HG03064 (cell line): Measurements from ENCODE around the gene RHO.
A peak's percentile ranks its signal among the peaks of the same experiment; 100 is the strongest.

Experiments
- ATAC-seq: cut with Tn5 transposase; IDR thresholded peaks from one replicate; pipeline ENCODE4 v1.9.1; 2021; ENCODE audit warnings: low read depth; ENCODE audit not compliant: unreplicated experiment

Gene RHO

DNA sequence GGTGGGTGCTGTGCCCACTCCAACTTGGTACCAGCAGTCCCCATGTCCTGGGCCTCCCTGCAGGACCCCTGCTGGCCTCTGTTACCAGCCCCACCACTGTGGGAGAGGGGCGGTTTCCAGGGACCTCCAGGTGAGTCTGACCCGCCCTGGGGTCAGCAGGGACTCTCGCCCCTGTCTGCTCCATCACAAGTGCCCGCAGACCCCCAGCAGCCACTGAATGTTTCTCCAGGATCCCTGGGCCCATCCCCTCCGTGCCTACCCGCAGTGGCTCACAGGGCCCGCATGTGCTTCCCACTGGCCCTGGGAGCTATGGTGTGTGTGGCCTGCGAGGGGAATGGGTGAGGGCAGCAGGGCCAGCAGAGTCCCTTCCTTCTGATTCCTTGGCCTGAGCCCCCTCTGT is 9.9 kb upstream of the RHO start:
- ATAC-seq: no peak

DNA sequence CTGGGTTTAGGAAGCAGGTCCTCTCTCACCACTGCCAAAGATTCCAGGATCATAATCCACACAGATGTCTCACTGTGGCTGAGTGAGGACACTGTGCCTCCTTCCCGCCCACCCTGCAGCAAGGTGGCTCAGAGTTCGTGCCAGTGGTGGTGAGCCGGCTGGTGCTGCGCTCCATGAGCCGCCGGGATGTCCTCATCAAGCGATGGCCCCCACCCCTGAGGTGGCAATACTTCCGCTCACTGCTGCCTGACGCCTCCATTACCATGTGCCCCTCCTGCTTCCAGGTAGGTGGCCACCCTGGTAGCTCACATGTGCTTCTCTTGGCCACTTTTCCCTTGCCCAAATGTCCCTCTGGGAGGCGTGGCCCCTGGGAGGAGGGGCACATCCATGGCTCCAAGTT is 9.0 kb upstream of the RHO start:
- ATAC-seq: no peak

DNA sequence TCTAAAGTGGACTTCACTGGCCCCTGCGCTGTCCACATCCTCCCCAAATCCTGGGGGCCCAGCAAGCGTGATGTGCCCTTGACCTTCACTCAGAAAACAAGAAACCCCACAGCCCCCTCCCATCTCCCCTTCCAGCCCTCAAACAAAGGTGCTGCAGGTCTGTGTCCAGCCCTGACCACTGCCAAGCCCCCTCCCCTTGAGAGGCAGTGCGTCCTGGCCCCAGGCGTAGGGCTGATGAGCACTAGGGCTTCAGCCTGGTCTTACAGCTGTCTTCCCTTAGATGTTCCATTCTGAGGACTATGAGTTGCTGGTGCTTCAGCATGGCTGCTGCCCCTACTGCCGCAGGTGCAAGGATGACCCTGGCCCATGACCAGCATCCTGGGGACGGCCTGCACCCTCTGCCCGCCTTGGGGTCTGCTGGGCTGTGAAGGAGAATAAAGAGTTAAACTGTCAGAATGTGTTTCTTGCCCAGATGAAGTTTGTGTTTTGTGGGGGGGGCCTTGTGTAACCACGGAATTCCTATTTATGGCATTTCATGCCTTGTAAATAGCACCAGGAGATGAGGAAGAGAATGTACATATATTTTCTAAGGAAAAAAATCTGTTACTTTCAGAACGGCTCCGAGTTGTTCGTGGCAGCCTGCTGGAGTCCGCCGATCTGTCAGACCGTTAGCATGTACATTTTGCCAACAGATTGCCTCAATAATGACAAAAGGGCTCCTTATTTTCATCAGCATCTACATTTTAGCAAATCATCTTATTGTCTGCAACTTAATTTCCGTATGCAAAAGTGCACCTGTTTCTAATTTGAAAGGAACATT is 8.3 kb upstream of the RHO start:
- ATAC-seq: no peak

DNA sequence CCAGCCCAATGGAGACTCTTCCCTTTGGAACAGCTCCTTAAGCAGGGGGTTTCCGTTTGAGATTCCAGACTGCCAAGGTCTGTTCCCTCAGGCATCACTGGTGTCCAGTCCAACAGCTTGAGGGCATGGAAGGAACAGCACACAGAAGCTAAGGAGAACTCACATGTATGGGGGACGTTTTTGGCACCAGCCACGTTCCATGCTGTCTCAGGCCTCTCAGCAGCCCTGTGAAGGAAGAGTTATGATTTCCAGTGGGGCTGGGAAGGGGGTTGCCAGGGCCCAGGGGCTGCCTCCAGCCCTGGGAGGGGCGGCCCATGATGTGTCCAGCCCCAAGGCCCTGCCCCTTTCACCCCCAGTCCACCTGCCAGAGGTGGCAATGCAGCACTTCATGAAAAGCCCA is 7.5 kb upstream of the RHO start:
- ATAC-seq: no peak

DNA sequence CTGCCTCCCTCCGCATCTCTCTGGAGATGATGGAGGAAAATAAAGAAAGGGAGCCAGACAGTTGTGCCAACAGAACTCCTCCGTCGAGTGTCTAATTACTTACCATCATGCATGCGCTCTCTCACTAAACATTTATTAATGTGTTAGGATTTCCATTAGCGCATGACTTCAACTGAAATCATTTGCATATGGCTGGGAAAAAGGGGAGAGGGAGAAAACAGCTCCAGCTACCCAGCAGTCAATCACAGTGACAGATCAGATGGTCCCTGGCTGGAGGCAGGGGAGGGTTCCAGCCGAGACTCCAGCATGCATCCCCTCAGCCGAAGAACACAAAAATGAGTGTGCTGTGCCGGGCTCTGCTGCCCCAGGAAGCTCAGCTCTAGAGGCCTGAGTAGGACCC is 6.8 kb upstream of the RHO start:
- ATAC-seq: no peak

DNA sequence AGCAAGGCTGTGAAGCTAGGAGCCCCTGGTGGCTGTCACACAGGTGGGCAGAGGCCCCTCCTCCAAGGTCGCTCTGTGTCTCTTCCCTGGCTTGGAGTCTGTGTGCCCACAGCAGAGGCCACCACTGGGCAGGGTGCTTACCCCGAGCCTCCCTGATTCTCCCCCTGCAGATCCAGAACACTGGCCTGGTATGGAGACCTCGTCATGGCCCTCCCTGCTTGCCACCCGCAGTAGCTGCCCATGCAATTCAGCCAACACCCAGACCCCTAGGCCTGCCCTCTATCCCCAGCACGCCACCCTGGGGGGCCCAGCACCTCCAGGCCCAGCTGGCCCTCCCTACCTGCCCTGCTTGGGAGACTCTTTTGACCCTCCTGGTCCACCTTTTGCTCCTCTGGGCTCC is 5.5 kb upstream of the RHO start:
- no peak for ATAC-seq

DNA sequence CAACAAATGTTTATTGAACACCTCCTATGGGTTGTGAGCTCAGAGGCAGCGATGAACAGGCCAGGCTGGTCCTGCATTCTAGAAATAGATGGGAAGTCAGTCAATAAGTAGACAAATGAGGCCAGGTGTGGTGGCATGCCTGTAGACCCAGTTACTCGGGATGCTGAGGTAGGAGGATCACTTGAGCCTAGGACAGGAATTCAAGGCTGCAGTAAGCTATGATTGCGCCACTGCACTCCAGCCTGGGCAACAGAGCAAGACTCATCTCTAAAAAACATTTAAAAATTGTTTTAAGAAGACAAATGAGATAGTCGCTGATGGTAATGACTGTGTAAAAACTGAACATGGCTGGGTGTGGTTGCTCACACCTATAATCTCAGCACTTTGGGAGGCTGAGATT is 4.4 kb upstream of the RHO start:
- ATAC-seq: no peak

DNA sequence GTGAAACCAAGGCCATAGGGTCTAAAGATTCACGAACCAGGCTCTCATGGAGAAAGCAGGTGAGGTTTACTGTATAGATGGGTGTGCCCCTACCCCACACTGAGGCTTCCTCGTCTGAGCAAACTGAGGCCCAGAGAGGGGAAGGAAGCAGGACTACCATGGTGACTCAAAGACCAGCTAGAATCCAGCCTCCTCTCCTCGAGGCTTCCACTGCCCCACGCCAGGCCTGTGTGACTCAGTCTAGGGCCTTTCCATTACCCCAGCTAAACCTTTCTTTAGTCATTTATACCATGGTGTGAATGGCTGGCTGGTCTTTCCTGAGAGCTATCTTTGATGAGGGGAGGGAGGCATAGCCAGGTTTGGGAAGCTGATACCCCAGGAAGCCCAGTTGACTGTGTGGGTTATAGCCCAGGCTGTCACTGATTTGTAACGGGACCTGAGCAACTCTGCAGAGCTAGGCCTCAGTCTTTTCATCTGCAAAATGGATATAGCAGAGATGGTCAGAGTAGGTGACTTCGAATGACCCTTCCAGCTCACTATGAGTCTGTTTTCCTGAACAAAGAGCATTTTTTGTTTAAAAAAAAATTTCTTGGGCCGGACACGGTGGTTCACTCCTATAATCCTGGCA is 3.0 kb upstream of the RHO start:
- ATAC-seq: no peak

DNA sequence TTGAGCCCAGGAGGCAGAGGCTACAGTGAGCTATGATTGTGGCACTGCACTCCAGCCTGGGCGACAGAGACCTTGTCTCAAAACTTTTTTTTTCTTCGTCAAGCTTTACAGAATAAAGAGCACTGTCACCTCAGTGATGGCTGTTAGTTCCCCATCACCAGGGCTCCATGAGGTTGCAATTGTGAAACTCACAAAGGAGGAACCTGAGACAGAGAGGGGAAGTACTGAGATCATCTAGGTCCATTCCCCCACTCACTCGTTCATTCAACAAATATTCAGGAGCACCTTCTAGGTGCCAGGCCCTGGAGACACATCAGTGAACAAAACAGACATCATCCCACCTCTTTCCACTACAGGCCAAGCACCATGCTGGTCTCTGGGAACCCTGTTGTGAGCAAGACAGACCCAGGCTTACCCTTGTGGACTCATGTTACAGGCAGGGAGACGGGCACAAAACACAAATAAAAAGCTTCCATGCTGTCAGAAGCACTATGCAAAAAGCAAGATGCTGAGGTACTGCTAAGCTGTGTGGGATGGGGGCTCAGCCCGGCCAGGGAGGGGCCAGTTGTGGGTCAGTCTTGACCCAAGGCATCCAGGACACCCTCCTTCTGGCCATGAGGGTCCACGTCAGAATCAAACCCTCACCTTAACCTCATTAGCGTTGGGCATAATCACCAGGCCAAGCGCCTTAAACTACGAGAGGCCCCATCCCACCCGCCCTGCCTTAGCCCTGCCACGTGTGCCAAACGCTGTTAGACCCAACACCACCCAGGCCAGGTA is 2.1 kb upstream of the RHO start:
- peak; percentile 81 for ATAC-seq

DNA sequence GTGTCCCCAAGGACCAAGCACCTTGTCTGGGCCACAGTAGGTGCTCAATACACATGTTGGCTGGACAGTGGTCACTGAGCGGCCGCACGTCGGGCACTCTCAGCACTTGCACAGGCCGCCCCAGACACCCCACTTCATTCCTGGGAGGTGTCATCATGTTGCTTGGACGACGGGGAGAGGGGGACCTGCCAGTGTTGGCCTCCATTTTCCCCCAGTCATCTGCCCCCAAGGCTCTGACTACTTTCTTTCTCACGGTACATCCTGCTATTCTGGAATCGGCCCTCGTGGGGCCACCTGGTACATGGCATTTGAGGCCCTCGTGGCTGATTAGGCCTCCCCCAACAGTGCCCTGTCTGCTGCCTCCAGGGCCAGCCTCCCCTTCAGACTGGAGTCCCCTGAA is 1.2 kb upstream of the RHO start:
- no peak for ATAC-seq

DNA sequence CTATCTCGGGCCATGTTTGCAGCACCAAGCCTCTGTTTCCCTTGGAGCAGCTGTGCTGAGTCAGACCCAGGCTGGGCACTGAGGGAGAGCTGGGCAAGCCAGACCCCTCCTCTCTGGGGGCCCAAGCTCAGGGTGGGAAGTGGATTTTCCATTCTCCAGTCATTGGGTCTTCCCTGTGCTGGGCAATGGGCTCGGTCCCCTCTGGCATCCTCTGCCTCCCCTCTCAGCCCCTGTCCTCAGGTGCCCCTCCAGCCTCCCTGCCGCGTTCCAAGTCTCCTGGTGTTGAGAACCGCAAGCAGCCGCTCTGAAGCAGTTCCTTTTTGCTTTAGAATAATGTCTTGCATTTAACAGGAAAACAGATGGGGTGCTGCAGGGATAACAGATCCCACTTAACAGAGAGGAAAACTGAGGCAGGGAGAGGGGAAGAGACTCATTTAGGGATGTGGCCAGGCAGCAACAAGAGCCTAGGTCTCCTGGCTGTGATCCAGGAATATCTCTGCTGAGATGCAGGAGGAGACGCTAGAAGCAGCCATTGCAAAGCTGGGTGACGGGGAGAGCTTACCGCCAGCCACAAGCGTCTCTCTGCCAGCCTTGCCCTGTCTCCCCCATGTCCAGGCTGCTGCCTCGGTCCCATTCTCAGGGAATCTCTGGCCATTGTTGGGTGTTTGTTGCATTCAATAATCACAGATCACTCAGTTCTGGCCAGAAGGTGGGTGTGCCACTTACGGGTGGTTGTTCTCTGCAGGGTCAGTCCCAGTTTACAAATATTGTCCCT is 1.2 kb downstream of the RHO start:
- no peak for ATAC-seq

DNA sequence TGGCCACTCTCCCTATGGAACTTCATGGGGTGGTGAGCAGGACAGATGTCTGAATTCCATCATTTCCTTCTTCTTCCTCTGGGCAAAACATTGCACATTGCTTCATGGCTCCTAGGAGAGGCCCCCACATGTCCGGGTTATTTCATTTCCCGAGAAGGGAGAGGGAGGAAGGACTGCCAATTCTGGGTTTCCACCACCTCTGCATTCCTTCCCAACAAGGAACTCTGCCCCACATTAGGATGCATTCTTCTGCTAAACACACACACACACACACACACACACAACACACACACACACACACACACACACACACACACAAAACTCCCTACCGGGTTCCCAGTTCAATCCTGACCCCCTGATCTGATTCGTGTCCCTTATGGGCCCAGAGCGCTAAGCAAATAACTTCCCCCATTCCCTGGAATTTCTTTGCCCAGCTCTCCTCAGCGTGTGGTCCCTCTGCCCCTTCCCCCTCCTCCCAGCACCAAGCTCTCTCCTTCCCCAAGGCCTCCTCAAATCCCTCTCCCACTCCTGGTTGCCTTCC is 1.9 kb downstream of the RHO start:
- ATAC-seq: no peak

DNA sequence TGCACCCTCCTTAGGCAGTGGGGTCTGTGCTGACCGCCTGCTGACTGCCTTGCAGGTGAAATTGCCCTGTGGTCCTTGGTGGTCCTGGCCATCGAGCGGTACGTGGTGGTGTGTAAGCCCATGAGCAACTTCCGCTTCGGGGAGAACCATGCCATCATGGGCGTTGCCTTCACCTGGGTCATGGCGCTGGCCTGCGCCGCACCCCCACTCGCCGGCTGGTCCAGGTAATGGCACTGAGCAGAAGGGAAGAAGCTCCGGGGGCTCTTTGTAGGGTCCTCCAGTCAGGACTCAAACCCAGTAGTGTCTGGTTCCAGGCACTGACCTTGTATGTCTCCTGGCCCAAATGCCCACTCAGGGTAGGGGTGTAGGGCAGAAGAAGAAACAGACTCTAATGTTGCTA is 2.4 kb downstream of the RHO start:
- no peak for ATAC-seq

DNA sequence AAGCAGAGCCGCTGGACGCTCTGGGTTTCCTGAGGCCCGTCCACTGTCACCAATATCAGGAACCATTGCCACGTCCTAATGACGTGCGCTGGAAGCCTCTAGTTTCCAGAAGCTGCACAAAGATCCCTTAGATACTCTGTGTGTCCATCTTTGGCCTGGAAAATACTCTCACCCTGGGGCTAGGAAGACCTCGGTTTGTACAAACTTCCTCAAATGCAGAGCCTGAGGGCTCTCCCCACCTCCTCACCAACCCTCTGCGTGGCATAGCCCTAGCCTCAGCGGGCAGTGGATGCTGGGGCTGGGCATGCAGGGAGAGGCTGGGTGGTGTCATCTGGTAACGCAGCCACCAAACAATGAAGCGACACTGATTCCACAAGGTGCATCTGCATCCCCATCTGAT is 3.3 kb downstream of the RHO start:
- ATAC-seq: no peak

DNA sequence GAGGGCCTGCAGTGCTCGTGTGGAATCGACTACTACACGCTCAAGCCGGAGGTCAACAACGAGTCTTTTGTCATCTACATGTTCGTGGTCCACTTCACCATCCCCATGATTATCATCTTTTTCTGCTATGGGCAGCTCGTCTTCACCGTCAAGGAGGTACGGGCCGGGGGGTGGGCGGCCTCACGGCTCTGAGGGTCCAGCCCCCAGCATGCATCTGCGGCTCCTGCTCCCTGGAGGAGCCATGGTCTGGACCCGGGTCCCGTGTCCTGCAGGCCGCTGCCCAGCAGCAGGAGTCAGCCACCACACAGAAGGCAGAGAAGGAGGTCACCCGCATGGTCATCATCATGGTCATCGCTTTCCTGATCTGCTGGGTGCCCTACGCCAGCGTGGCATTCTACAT is 3.8 kb downstream of the RHO start:
- no peak for ATAC-seq

DNA sequence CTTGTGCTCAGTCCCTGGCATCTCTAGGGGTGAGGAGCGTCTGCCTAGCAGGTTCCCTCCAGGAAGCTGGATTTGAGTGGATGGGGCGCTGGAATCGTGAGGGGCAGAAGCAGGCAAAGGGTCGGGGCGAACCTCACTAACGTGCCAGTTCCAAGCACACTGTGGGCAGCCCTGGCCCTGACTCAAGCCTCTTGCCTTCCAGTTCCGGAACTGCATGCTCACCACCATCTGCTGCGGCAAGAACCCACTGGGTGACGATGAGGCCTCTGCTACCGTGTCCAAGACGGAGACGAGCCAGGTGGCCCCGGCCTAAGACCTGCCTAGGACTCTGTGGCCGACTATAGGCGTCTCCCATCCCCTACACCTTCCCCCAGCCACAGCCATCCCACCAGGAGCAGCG is 5.0 kb downstream of the RHO start:
- ATAC-seq: no peak

DNA sequence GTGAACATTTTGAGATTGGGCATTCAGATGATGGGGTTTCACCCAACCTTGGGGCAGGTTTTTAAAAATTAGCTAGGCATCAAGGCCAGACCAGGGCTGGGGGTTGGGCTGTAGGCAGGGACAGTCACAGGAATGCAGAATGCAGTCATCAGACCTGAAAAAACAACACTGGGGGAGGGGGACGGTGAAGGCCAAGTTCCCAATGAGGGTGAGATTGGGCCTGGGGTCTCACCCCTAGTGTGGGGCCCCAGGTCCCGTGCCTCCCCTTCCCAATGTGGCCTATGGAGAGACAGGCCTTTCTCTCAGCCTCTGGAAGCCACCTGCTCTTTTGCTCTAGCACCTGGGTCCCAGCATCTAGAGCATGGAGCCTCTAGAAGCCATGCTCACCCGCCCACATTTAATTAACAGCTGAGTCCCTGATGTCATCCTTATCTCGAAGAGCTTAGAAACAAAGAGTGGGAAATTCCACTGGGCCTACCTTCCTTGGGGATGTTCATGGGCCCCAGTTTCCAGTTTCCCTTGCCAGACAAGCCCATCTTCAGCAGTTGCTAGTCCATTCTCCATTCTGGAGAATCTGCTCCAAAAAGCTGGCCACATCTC is 6.1 kb downstream of the RHO start:
- no peak for ATAC-seq

DNA sequence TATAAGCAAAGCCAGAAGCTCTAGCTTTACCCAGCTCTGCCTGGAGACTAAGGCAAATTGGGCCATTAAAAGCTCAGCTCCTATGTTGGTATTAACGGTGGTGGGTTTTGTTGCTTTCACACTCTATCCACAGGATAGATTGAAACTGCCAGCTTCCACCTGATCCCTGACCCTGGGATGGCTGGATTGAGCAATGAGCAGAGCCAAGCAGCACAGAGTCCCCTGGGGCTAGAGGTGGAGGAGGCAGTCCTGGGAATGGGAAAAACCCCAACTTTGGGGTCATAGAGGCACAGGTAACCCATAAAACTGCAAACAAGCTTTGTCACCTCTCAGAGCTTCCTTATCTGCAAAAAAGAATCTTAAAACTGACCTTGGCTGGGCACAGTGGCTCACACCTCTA is 6.6 kb downstream of the RHO start:
- ATAC-seq: no peak

DNA sequence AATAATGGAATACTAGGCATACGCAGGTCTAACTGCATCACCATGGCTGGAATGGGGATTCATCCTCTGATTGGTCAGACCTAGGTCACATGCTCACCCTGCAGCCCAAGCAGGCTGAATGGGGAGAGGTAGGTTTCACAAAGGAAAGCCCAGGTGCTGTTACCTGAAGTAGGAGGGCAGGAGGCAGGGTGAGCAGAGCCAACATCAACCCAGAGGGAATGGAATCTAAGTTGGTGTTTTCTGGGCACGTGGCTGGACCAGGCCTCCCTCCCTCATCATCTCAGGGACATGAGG is 7.9 kb downstream of the RHO start:
- ATAC-seq: no peak

DNA sequence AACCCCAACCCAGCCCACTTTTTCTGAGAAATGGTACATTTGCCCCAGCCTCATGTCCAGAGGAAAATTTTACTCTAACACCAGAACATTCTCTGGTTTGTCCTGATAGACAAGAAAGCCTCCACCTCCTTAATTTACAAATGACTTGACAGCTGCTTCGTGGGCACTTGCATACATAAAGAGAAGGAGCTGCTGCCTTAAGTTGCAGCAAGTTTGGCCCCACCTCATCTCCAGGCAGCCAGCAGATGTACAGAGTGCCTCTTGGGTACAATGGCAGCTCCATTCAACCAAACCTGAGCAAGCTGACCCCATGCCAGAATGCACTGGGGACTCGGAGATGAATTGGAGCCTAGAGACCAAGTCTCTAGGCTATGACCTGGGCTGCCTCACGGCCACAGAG is 8.4 kb downstream of the RHO start:
- no peak for ATAC-seq

DNA sequence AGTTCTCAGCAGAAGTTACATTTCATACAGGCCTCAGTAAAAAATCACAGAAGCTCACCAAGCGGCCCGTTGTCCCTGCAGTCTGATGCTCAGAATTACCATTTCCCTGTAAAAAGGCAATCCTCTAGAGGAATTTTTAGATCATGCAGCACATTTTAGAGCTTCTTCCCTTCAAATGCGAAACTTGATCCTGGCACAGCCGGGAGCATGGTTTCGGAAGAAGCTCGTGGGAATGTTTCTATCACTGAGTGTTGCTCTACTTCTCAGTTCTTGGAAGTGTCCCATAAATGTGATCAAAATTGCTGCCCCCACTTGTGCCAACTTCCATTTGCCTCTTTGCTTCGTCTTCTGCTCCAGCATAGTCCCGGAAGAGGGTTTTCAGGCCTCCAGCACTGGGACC is 10.8 kb downstream of the RHO start:
- ATAC-seq: no peak
